Right atrium auricular region (tissue), 2 donors: Measurements from ENCODE around the gene FOXO3. TPM values are rescaled to one million over a fixed set of nuclear protein-coding genes. Genes with fewer than 3 reads are reported as not detected.

Experiments
- DNase-seq: peaks from one replicate; pipeline ENCODE4 v3.0.0-alpha.2; 2019; ENCODE audit warnings: low spot score
- H3K27ac ChIP-seq, 2 donors: fragments of 200-600 bp; sonication (generic); 1 replicate in 1 of 2; 2 replicates in 1 of 2; pipeline ENCODE4 v1.5.1; 2016 to 2019
- H3K27me3 ChIP-seq, 2 donors: fragments of 200-600 bp; sonication (generic); one replicate each; pipeline versions ENCODE4 v1.5.1 to v1.6.0; 2017 to 2019
- H3K36me3 ChIP-seq: fragments of 200-600 bp; sonication (generic); one replicate; pipeline ENCODE4 v1.5.1; 2016
- H3K4me1 ChIP-seq, 2 donors: fragments of 200-600 bp; sonication (generic); one replicate each; pipeline versions ENCODE4 v1.5.1 to v1.6.0; 2017 to 2019
- H3K4me3 ChIP-seq, 2 donors: fragments of 200-600 bp; sonication (generic); 1 replicate in 1 of 2; 2 replicates in 1 of 2; pipeline ENCODE4 v1.5.1; 2017 to 2019; ENCODE audit warnings: mild to moderate bottlenecking in 1 of 2, moderate library complexity in 1 of 2
- H3K9me3 ChIP-seq, 2 donors: fragments of 200-600 bp; sonication (generic); one replicate each; pipeline ENCODE4 v1.5.1; 2019
- total RNA-seq, 2 donors: library from RNA; depleted of rRNA; stranded (reverse); fragments of >200 nt; gene quantifications; one replicate each; pipeline ENCODE4 v1.1.0, GENCODE V29; 2016
- TF ChIP-seq, protein P1 (sequence below), 2 donors: fragments of 200-600 bp; sonication (generic); IDR thresholded peaks; one replicate each; pipeline ENCODE4 v1.5.1; 2019; ENCODE audit warnings: antibody characterized with exemption in 2 of 2

The FOXO3 gene
- total RNA-seq, 2 donors from 2014 or later, result 54.5 to 60.9 TPM

GRCh38 chr6:108609276-108609769 lies 48.6 kb downstream of the FOXO3 start:
- H3K27ac ChIP-seq, result peak overlapping the region; percentile 49 to 66
- TF ChIP-seq, protein P1, sequence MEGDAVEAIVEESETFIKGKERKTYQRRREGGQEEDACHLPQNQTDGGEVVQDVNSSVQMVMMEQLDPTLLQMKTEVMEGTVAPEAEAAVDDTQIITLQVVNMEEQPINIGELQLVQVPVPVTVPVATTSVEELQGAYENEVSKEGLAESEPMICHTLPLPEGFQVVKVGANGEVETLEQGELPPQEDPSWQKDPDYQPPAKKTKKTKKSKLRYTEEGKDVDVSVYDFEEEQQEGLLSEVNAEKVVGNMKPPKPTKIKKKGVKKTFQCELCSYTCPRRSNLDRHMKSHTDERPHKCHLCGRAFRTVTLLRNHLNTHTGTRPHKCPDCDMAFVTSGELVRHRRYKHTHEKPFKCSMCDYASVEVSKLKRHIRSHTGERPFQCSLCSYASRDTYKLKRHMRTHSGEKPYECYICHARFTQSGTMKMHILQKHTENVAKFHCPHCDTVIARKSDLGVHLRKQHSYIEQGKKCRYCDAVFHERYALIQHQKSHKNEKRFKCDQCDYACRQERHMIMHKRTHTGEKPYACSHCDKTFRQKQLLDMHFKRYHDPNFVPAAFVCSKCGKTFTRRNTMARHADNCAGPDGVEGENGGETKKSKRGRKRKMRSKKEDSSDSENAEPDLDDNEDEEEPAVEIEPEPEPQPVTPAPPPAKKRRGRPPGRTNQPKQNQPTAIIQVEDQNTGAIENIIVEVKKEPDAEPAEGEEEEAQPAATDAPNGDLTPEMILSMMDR (IDR thresholded peaks at IDR 0.05), result no peak
- peaks cover 0 to 82% of the 10 kb centered on the region in 2 donors for H3K4me1 ChIP-seq
- no peak overlapping the region for H3K4me3 ChIP-seq
- peaks cover 0 to 10% of the 10 kb centered on the region in 2 donors for H3K9me3 ChIP-seq
- H3K27me3 ChIP-seq, result no peaks in the 10 kb centered on the region
- H3K36me3 ChIP-seq, result no peaks in the 10 kb centered on the region
- no peak for DNase-seq

- no peaks in the 10 kb centered on the region for H3K36me3 ChIP-seq
- peaks cover 0 to 10% of the 10 kb centered on the region in 2 donors for H3K9me3 ChIP-seq
- DNase-seq, result no peak
- TF ChIP-seq, protein P1 (IDR thresholded peaks at IDR 0.05), result no peak
- H3K4me3 ChIP-seq, result no peak overlapping the region
- H3K4me1 ChIP-seq, result peaks cover 0 to 82% of the 10 kb centered on the region in 2 donors
- peak overlapping the region; percentile 49 to 66 for H3K27ac ChIP-seq
- H3K27me3 ChIP-seq, result no peaks in the 10 kb centered on the region
Measured at GRCh38 chr6:108610270-108610839, 49.6 kb downstream of the FOXO3 start.

GRCh38 chr6:108610957-108611586 lies 50.4 kb downstream of the FOXO3 start:
- TF ChIP-seq, protein P1 (IDR thresholded peaks at IDR 0.05), result no peak
- H3K27ac ChIP-seq, result peak overlapping the region in 1 of 2 donors; percentile 66
- H3K4me1 ChIP-seq, result peaks cover 0 to 81% of the 10 kb centered on the region in 2 donors
- DNase-seq, result no peak
- H3K36me3 ChIP-seq, result no peaks in the 10 kb centered on the region
- H3K4me3 ChIP-seq, result no peak overlapping the region
- H3K9me3 ChIP-seq, result peaks cover 0 to 10% of the 10 kb centered on the region in 2 donors
- no peaks in the 10 kb centered on the region for H3K27me3 ChIP-seq

- TF ChIP-seq, protein P1 (IDR thresholded peaks at IDR 0.05), result no peak
- Histone ChIP-seq H3K27ac (no peak overlapping the region), H3K9me3 (peaks cover 0 to 10% of the 10 kb centered on the region in 2 donors), H3K4me1 (peaks cover 0 to 81% of the 10 kb centered on the region in 2 donors), H3K27me3 (no peaks in the 10 kb centered on the region), H3K4me3 (no peak overlapping the region), H3K36me3 (no peaks in the 10 kb centered on the region)
- DNase-seq, result no peak
Measured at GRCh38 chr6:108612852-108613251, 52.1 kb downstream of the FOXO3 start.

DNA sequence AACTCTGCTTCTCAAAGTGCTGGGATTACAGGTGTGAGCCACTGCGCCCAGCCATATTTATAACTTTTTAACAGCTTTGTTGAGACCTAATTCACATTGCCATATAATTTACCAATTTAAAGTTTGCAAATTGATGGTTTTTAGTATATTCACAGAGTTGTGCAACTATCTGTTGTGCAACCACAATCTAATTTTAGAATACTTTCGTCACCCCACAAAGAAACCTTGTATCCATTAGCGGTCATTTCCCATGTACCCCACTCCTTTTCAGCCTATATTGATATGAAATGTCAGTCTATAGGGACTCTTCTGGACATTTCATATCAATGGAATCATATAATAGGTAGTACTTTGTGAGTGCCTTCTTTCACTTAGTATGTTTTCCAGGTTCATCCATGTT lies 55.8 kb downstream of the FOXO3 start:
- Histone ChIP-seq H3K36me3 (no peaks in the 10 kb centered on the region), H3K27ac (peak overlapping the region in 1 of 2 donors; percentile 23), H3K4me1 (peaks cover 0 to 81% of the 10 kb centered on the region in 2 donors), H3K4me3 (no peak overlapping the region), H3K9me3 (peaks cover 0 to 10% of the 10 kb centered on the region in 2 donors), H3K27me3 (no peaks in the 10 kb centered on the region)
- TF ChIP-seq, protein P1 (IDR thresholded peaks at IDR 0.05), result no peak
- DNase-seq, result no peak
